ENCODE measurements around the gene S100A7.
"Not testable (repeated sequence)": the region's sequence is repeated elsewhere in the genome, so short reads cannot be mapped to it uniquely, and the experiment has no call there.

The S100A7 gene

DNA sequence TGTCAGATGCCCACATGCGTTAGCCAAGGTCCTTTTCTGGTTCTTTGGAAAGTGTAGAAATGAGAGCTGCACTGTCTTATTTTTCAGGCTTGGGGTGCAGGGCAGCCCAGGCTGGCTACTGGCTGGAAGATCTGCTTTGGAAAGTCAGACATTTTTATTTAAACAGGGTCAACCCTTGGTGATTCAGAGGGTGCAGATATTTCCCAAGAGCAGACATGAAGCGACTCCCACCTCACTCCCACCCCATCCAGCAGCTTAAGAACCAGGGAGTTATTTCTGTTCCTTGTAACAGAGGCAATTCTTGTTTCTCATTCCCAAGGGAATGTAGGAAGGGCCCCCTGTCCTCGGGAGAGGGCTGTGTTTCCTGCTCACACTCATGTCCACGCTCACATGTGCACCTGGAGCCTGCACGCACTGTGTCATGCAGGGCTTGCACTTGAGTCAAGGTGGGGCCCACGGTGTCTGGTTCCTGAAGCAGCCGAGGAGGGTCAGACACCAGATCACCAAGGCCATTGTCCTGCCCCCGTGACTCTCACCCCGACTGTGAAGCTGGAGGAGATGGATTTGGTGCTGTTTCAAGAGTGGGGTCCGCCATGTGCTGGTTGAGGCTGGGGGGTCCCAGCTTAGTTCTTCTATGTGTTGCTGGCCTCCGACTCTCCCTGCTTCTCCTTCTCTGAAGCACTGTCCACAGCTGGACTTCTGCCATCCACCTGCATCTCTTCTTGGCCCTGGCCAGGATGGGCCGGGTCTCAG lies 43.1 kb downstream of the S100A7 start:
- Mint-ChIP-seq H3K27ac (no peak overlapping the region), H3K4me1 (ENCODE audit: low read depth in 2 of 2) (no peaks in the 10 kb centered on the region), H3K27me3 (peaks cover 29 to 57% of the 10 kb centered on the region in 2 donors), H3K4me3 (no peak overlapping the region), H3K36me3 (ENCODE audit: insufficient read depth) (no peaks in the 10 kb centered on the region), H3K9me3 (no peaks in the 10 kb centered on the region)
- DNase-seq (no peak), ATAC-seq (replicated peaks) (no peak)

DNA sequence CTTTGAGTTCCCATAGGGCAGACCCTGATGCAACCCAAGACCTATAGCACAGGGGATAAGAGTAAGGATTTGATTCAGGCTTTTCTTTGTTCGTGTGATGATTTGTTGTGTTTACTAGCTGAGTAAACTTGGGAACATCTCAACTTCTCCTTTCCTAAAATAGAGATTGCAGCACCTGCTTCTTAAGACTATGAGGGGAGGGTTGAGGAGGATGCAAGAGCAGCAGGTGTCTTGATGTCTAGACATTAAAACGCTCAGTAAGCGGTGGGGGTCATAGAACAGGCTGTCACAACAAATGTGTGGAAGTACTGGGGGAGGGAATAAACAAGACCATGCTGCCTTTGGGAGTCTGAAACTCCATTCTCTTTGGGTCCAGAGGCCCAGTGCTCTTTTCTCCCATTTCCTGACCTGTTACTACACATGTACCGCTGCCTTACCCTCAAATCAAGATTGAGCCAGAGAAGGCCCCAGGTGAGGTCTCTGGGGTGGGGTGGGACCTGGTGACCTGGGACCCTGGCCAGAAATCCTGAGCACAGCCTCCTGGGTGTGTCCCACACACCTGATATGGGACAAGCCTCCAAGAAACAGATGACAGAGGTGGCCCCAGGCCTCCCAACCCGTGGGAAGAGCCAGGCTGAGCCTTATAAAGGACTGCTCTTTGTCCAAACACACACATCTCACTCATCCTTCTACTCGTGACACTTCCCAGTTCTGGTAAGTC lies 44.4 kb downstream of the S100A7 start, which contains the start of gene S100A7A:
S100A7A (plus strand) TSS at position 671 of the 721 bp plus-strand sequence. CDS start 1,563 bp downstream, outside the sequence.
- DNase-seq: no peak
- no peaks in the 10 kb centered on the region for H3K4me1 Mint-ChIP-seq (ENCODE audit: low read depth in 2 of 2)
- H3K9me3 Mint-ChIP-seq: no peaks in the 10 kb centered on the region
- H3K4me3 Mint-ChIP-seq: no peak within 1 kb of the TSS
- peaks cover 34 to 61% of the 10 kb centered on the region in 2 donors for H3K27me3 Mint-ChIP-seq
- no peaks in the 10 kb centered on the region for H3K36me3 Mint-ChIP-seq (ENCODE audit: insufficient read depth)
- ATAC-seq (replicated peaks): no peak
- H3K27ac Mint-ChIP-seq: no peak within 1 kb of the TSS

DNA sequence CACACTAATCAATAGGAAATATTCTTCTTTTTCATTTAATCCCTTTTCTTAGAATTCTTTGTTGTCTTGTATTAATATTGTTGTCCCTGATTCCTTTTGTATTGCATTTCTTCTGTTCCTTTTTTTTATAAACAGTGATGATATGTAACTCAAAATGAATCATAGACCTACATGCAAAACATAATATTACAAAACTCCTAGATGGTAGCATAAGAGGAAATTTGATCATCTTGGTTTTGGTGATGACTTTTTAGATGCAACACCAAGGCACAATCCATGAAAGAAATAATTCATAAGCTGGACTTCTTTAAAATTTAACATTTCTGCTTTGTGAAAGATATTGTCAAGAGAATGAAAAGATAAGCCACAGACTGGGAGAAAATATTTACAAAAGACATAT lies 46.5 kb downstream of the S100A7 start:
- not testable (repeated sequence) for H3K27ac Mint-ChIP-seq; H3K4me3 Mint-ChIP-seq; DNase-seq; H3K36me3 Mint-ChIP-seq (ENCODE audit: insufficient read depth); H3K9me3 Mint-ChIP-seq; H3K4me1 Mint-ChIP-seq (ENCODE audit: low read depth in 2 of 2); ATAC-seq (replicated peaks)
- H3K27me3 Mint-ChIP-seq: peaks cover 36 to 57% of the 10 kb centered on the region in 2 donors

Measured in effector memory CD8-positive, alpha-beta T cell (primary cell).